DND-41 (cell line): ENCODE data around the gene DEPP1.

Source experiments
- ATAC-seq: fragments of 200-7000 bp; cut with Tn5 transposase; 3 replicates; pipeline ENCODE4 v1.9.1; 2021; ENCODE audit warnings: low read depth; ENCODE audit not compliant: insufficient read depth
- DNase-seq: peaks from one replicate; pipeline ENCODE4 v3.0.0-alpha.2; 2020
- H2AFZ ChIP-seq: 2 replicates; pipeline ENCODE4 v1.6.0; 2012; ENCODE audit warnings: low read depth, low read length
- H3K27ac ChIP-seq: 2 replicates; pipeline ENCODE4 v1.5.1; 2012; ENCODE audit warnings: low read length, inconsistent platforms
- H3K27me3 ChIP-seq: fragments of 200-600 bp; sonication (generic); 2 replicates; pipeline ENCODE4 v1.6.0; 2012; ENCODE audit warnings: low read length, mild to moderate bottlenecking, inconsistent platforms; ENCODE audit not compliant: insufficient read depth, poor library complexity
- H3K36me3 ChIP-seq: 2 replicates; pipeline ENCODE4 v1.5.1; 2012; ENCODE audit warnings: low read length, inconsistent platforms; ENCODE audit not compliant: insufficient read depth
- H3K4me1 ChIP-seq: 2 replicates; pipeline ENCODE4 v1.5.1; 2012; ENCODE audit warnings: mild to moderate bottlenecking, low read length; ENCODE audit not compliant: insufficient read depth
- H3K4me2 ChIP-seq: 2 replicates; pipeline ENCODE4 v1.6.0; 2012; ENCODE audit warnings: mild to moderate bottlenecking, moderate library complexity, low read length, inconsistent platforms; ENCODE audit not compliant: insufficient read depth
- H3K4me3 ChIP-seq, 2 experiments: fragments of 200-600 bp in 1 of 2; shearing (Covaris generic) in 1 of 2; 2 replicates each; pipeline ENCODE4 v1.5.1; 2012 to 2016; ENCODE audit warnings: inconsistent platforms in 2 of 2, low read length in 2 of 2, mild to moderate bottlenecking in 2 of 2, low read depth in 1 of 2, moderate library complexity in 1 of 2
- H3K79me2 ChIP-seq: 2 replicates; pipeline ENCODE4 v1.6.0; 2012; ENCODE audit warnings: low read length, inconsistent platforms; ENCODE audit not compliant: insufficient read depth
- H3K9ac ChIP-seq: 2 replicates; pipeline ENCODE4 v1.6.0; 2012; ENCODE audit warnings: low read depth, mild to moderate bottlenecking, inconsistent platforms, low read length, moderate library complexity
- H3K9me3 ChIP-seq: 2 replicates; pipeline ENCODE4 v1.5.1; 2012; ENCODE audit warnings: low read length, moderate library complexity, mild to moderate bottlenecking, inconsistent platforms; ENCODE audit not compliant: insufficient read depth, severe bottlenecking
- H4K20me1 ChIP-seq: 2 replicates; pipeline ENCODE4 v1.6.0; 2012; ENCODE audit warnings: low read length; ENCODE audit not compliant: insufficient read depth
- EZH2 ChIP-seq: IDR thresholded peaks from 3 replicates; pipeline ENCODE4 v1.6.1; 2012; ENCODE audit warnings: borderline replicate concordance, low read depth, mild to moderate bottlenecking, moderate library complexity, low read length, inconsistent platforms; ENCODE audit not compliant: severe bottlenecking
- TF ChIP-seq, protein P1 (sequence below): IDR thresholded peaks from 2 replicates; pipeline ENCODE4 v1.5.1; 2012; ENCODE audit warnings: borderline replicate concordance, low read length, moderate library complexity, mild to moderate bottlenecking; ENCODE audit not compliant: poor library complexity, severe bottlenecking; ENCODE audit errors: extremely low read depth

DEPP1 gene

GRCh38 chr10:44973323-44974081, 5.1 kb downstream of the DEPP1 start:
- Histone ChIP-seq H3K4me2 (no peak overlapping the region), H3K9ac (no peak overlapping the region), H4K20me1 (no peaks in the 10 kb centered on the region), H3K36me3 (no peaks in the 10 kb centered on the region), H3K9me3 (no peaks in the 10 kb centered on the region), H3K4me3 (no peak overlapping the region), H2AFZ (no peak overlapping the region), H3K27ac (0 out of 2 replicates have a peak overlapping the region, but pooled peaks have one; percentile 9), H3K79me2 (no peaks in the 10 kb centered on the region), H3K27me3 (no peaks in the 10 kb centered on the region), H3K4me1 (peaks cover 40% of the 10 kb centered on the region)
- DNase-seq (no peak), ATAC-seq (no peak)
- TF ChIP-seq, protein P1, sequence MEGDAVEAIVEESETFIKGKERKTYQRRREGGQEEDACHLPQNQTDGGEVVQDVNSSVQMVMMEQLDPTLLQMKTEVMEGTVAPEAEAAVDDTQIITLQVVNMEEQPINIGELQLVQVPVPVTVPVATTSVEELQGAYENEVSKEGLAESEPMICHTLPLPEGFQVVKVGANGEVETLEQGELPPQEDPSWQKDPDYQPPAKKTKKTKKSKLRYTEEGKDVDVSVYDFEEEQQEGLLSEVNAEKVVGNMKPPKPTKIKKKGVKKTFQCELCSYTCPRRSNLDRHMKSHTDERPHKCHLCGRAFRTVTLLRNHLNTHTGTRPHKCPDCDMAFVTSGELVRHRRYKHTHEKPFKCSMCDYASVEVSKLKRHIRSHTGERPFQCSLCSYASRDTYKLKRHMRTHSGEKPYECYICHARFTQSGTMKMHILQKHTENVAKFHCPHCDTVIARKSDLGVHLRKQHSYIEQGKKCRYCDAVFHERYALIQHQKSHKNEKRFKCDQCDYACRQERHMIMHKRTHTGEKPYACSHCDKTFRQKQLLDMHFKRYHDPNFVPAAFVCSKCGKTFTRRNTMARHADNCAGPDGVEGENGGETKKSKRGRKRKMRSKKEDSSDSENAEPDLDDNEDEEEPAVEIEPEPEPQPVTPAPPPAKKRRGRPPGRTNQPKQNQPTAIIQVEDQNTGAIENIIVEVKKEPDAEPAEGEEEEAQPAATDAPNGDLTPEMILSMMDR, result no peak
- no peak for TF ChIP-seq EZH2

GRCh38 chr10:44972874-44973306, 5.7 kb downstream of the DEPP1 start:
- Histone ChIP-seq H3K4me1 (peaks cover 46% of the 10 kb centered on the region), H4K20me1 (no peaks in the 10 kb centered on the region), H3K4me2 (no peak overlapping the region), H3K9me3 (no peaks in the 10 kb centered on the region), H3K36me3 (no peaks in the 10 kb centered on the region), H3K27ac (0 out of 2 replicates have a peak overlapping the region, but pooled peaks have one; percentile 9), H3K79me2 (no peaks in the 10 kb centered on the region), H3K27me3 (no peaks in the 10 kb centered on the region), H3K9ac (no peak overlapping the region), H2AFZ (no peak overlapping the region), H3K4me3 (no peak overlapping the region)
- DNase-seq, result no peak
- no peak for ATAC-seq
- no peak for TF ChIP-seq EZH2
- TF ChIP-seq, protein P1, result no peak

GRCh38 chr10:44971935-44972757, 6.5 kb downstream of the DEPP1 start:
- Histone ChIP-seq H3K4me2 (no peak overlapping the region), H3K27me3 (no peaks in the 10 kb centered on the region)

More at GRCh38 chr10:44971935-44972757, 6.5 kb downstream of the DEPP1 start:
- no peak overlapping the region for H2AFZ ChIP-seq
- peaks cover 53% of the 10 kb centered on the region for H3K4me1 ChIP-seq
- no peak for DNase-seq
- H3K4me3 ChIP-seq, result no peak overlapping the region
- no peak overlapping the region for H3K9ac ChIP-seq
- no peak for ATAC-seq
- no peak for TF ChIP-seq EZH2
- TF ChIP-seq, protein P1, result no peak
- H3K27ac ChIP-seq, result no peak overlapping the region
- H3K9me3 ChIP-seq, result no peaks in the 10 kb centered on the region
- H3K79me2 ChIP-seq, result no peaks in the 10 kb centered on the region
- H3K36me3 ChIP-seq, result no peaks in the 10 kb centered on the region
- no peaks in the 10 kb centered on the region for H4K20me1 ChIP-seq
